Germinal center (tissue), 1 donor: ENCODE measurements around the gene MAT1A.
"Not testable (repeated sequence)": the region's sequence is repeated elsewhere in the genome, so short reads cannot be mapped to it uniquely, and the experiment has no call there.

Experiments used
- DNase-seq: peaks from one replicate; pipeline ENCODE4 v3.0.0; 2012; ENCODE audit warnings: mixed read lengths, low spot score

The MAT1A gene

GRCh38 chr10:80289451-80290287 lies at the start of gene MAT1A:
Gene MAT1A (minus strand): TSS chr10:80289658. CDS start chr10:80289423, 235 bp downstream.
- DNase-seq: no peak

DNA sequence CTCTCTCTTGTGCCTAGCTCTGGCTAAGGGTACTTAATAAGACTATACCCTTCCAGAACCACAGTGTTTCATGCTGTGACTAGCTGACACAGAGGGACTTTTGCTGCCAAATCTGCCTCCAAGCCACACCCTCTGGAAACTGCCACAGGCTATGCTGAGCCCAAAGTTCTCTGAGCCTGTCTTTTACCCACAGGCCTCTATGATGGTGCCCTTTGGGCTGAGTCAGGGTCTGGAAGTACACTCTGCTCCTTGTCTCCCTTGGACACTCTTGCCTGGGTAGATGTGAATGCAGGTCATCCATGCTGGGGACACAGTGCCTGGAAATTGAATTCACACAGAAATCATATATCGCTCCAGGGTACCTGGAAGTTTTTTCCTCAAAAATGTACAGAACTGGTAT lies 44.5 kb upstream of the MAT1A start:
- no peak for DNase-seq

GRCh38 chr10:80324891-80325364 lies 35.5 kb upstream of the MAT1A start:
- DNase-seq: no peak

- DNase-seq: no peak
These were observed 34.6 kb upstream of the MAT1A start for GRCh38 chr10:80324086-80324485.

DNA sequence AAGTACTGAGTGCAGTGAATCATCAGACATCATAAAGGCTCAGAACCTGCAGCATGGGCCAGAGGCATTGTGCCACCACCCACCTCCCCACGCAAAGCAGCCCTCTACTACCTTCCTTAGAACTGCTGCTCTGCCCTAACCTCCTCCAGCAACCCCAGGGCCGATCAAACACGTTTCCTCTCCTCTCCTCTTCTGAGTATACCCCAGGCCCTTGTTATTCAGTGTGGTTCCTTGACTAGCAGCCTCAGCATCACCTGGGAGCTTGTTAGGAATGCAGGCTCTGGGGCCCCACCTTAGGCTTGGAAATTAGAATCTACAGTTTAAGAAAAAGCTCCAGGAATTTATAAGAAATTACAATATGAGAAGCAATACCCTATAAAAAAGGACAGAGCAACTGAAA lies 33.9 kb upstream of the MAT1A start:
- no peak for DNase-seq

GRCh38 chr10:80322711-80323110 lies 33.3 kb upstream of the MAT1A start:
- no peak for DNase-seq

GRCh38 chr10:80322158-80322557 lies 32.7 kb upstream of the MAT1A start:
- DNase-seq: no peak

DNA sequence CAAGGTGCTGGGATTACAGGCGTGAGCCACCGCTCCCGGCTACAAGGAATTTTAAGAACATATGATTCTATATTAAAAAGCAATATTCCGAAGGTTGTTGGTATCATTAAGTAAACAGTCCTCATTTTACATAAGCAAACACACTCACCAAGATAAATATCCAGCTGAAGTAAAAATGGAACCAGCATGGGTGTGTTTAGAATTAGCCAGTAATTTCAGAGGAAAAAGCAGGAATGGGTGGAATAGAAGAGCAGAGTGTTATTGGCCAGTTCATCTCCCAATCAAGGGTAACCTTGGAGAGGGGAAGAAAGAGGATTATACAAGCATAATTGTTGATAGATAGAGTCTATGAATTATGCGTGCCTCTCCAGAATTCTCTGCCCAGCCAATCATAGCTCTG lies 31.7 kb upstream of the MAT1A start:
- DNase-seq: no peak

GRCh38 chr10:80320377-80320776 lies 30.9 kb upstream of the MAT1A start:
- DNase-seq: no peak

GRCh38 chr10:80319725-80320290 lies 30.4 kb upstream of the MAT1A start:
- DNase-seq: no peak

- DNase-seq: no peak
These were observed 29.9 kb upstream of the MAT1A start for GRCh38 chr10:80319318-80319717.

- no peak for DNase-seq
These were observed 29.3 kb upstream of the MAT1A start for GRCh38 chr10:80318742-80319141.

DNA sequence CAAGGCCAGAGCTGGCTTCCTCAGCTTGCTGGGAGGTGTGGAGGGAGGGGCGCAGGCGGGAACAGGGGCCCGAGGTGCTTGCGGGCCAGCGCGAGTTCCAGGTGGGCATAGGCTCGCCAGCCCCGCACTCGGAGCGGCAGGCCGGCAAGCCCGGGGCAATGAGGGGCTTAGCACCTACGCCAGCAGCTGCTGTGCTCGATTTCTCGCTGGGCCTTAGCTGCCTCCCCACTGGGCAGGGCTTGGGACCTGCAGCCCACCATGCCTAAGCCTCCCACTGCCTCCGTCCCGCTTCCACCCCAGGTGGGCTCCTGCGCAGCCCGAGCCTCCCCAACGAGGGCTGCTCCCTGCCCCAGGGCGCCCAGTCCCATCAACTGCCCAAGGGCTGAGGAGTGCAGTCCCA lies 25.9 kb upstream of the MAT1A start:
- DNase-seq: no peak

- DNase-seq: no peak
These were observed 24.1 kb upstream of the MAT1A start for GRCh38 chr10:80313523-80313922.

GRCh38 chr10:80305989-80306388 lies 16.5 kb upstream of the MAT1A start:
- DNase-seq: not testable (repeated sequence)

DNA sequence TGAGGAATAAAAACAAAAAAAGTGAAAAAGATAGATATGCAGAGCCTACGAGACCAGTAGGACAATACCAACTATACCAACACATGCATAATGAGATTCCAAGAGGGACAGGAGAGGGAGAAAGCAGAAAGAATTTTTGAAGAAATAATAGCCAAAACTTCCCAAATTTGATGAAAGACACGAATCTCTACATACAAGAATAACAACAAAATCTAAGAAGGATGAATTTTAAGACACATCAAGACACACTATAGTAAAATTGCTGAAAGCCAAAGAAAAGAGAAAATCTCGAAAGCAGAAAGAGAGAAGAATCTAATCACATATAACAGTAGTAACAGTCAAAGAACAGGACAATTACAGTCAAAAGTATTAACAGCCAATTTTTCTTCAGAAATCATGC lies 7.5 kb upstream of the MAT1A start:
- no peak for DNase-seq

GRCh38 chr10:80292607-80293239 lies 3.3 kb upstream of the MAT1A start:
- DNase-seq: no peak

DNA sequence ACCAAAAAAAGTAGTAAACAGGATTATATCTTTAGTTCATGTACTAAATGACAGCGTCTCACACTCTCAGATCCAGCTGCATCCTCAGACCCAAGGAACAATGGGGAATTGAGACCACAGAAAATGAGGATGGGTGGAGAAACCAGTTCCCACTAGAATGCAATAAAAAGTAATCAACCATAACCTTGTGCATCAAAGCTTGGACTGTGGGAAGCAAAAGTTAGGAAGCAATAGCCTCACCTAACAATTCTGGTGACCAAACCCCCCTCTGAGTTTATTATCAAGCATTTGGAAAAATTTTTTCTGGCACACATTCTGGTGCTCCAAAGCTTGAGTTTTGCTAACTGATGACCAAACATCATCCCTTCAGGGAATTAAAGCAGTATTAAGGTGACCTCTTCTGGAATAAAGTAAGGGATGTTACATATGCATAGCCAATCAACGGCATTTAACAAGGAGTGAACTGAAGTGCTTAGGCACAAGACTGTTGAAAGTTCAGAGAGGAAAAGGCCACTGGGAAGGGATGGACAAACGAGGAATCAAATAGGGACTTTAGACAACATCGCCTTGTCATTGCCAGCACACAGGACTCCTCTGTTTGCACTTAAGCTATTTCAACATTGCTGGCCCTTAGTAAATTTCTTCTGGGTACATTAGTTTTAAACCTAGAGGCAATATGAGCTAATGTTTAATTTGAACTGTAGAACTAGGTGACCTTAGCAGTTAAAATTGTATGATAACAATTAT lies 1.2 kb upstream of the MAT1A start:
- DNase-seq: no peak

GRCh38 chr10:80288849-80289248 lies 609 bp downstream of the MAT1A start:
- no peak for DNase-seq

GRCh38 chr10:80284522-80284921 lies 4.9 kb downstream of the MAT1A start:
- DNase-seq: no peak

DNA sequence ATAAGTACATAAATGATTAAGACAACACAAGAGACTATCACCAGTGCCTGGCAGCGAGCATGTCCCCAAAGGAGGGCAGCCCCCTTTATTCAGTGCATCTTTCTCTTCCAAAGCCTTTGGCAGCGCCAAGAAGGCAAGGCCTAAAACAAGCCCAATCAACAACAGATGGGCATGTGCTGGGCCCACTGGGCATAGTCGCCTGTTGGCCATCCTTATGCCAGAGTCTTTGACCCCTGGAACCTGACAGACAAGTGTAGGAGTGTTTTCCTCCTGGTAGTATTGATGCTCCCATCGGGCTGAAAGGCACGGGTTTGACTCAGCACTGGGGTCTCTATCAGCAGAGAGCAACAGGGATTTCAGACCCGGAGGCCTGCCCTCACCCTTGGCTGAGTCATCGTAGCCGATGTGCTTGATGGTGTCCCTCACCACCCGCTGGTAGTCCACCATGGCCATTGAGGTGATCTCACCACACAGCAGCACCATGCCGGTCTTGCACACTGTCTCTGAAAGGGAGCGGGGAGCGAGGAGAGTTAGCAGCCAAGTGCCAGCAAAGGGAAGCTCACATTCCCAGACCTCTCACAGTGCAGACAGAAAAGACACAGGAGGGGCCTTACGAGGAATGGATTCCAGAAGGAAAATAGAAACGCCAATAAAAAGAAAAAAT lies 5.8 kb downstream of the MAT1A start:
- DNase-seq: no peak

DNA sequence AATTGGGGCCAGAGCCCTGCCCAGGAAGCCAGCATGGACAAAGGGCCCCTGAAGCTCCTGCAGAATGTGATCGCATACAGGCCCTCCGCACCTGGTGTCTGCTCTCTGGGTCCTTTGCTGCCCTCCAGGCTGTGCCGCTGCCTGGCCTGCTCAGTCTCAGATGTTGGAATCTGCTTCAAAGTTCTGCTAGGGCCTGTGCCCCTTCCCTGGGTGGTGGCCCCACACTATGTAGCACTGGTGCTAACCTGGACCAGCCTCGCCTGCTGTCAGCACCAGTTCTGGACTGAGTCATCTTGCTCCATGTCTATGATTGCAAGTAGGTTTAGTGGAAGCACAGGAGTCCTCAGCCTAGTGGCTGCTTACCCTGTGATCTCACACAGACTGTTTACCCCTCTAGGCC lies 6.3 kb downstream of the MAT1A start:
- no peak for DNase-seq
